Esophagus squamous epithelium (tissue), 5 donors: Measurements from ENCODE around the gene CDH11. TPM values are rescaled to one million over a fixed set of nuclear protein-coding genes. Genes with fewer than 3 reads are reported as not detected.
A peak's percentile ranks its signal among the peaks of the same experiment; 100 is the strongest.

Experiments
- DNase-seq: peaks from one replicate; lab custom pipeline; 2025; lab: John Stamatoyannopoulos, UW
- H3K27ac ChIP-seq, 4 donors: fragments of 200-600 bp; sonication (generic); one replicate each; pipeline ENCODE4 v1.5.1; 2016 to 2019; ENCODE audit warnings: mild to moderate bottlenecking in 1 of 4
- H3K27me3 ChIP-seq, 4 donors: fragments of 200-600 bp; sonication (generic); 1 replicate in 3 of 4; 2 replicates in 1 of 4; pipeline versions ENCODE4 v1.5.1 to v1.6.0; 2017 to 2021; ENCODE audit warnings: antibody characterized with exemption in 1 of 4
- H3K36me3 ChIP-seq, 3 donors: fragments of 200-600 bp; sonication (generic); one replicate each; pipeline ENCODE4 v1.5.1; 2016 to 2019
- H3K4me1 ChIP-seq, 3 donors: fragments of 200-600 bp; sonication (generic); one replicate each; pipeline ENCODE4 v1.5.1; 2017 to 2019
- H3K4me3 ChIP-seq, 4 donors: fragments of 200-600 bp; sonication (generic); 1 replicate in 3 of 4; 2 replicates in 1 of 4; pipeline ENCODE4 v1.5.1; 2016 to 2019; ENCODE audit warnings: mild to moderate bottlenecking in 2 of 4, moderate library complexity in 1 of 4
- H3K9me3 ChIP-seq, 3 donors: fragments of 200-600 bp; sonication (generic); one replicate each; pipeline ENCODE4 v1.5.1; 2016 to 2019
- CTCF ChIP-seq, 6 experiments: fragments of 450-650 bp in 4 of 6; fragments of 200-600 bp in 2 of 6; sonication (generic) in 2 of 6; IDR thresholded peaks; one replicate each; pipeline ENCODE4 v1.5.1; 2016 to 2019; ENCODE audit warnings: antibody characterized with exemption in 6 of 6, mild to moderate bottlenecking in 4 of 6, moderate library complexity in 4 of 6
- POLR2A ChIP-seq, 4 donors: fragments of 450-650 bp; IDR thresholded peaks; one replicate each; pipeline ENCODE4 v1.6.1; 2017; ENCODE audit warnings: antibody characterized with exemption in 4 of 4, mild to moderate bottlenecking in 4 of 4, moderate library complexity in 3 of 4
- WGBS, 2 donors: methylation state at CpG; one replicate each; pipeline ENCODE4 v1.1.5; 2018; 5-methylcytosine and 5-hydroxymethylcytosine counted together
- intact Hi-C: fragments of 100-400 bp; cut with DNase I; formaldehyde crosslinking; loops from one replicate; pipeline ENCODE4 v1.15.0; 2022
- total RNA-seq, 4 donors: library from RNA; depleted of rRNA; stranded (reverse); fragments of >200 nt; gene quantifications; one replicate each; pipeline ENCODE4 v1.1.0, GENCODE V29; 2016
- donor health status: DM: yes; HTN: yes; CAD: no.

CDH11 gene
- total RNA-seq, 4 donors from 2014 or later = 3.4 to 17.5 (median 6.6) TPM

DNA sequence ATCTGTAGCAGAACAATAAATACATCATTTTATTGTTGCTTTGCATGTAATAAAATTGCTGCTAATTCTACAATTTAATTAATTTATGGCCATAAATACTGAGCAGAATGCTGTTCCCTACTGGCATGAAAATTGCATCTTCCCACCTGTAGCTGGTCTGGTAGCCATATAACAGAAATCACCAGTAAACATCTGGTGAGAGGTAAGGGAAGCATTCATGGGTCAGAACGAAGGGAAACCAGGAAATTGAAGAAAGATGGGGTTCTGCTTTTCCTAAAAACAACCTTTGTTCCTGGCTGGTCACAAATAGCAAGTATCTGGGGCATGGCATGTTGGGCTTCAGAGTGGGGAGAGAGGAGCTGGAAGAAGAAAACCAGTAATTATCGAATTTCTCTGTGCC is 128.4 kb downstream of the CDH11 start:
- Histone ChIP-seq H3K27me3 (no peaks in the 10 kb centered on the region), H3K36me3 (peaks cover 0 to 4% (median 0%) of the 10 kb centered on the region in 3 donors), H3K4me3 (no peak overlapping the region), H3K9me3 (no peaks in the 10 kb centered on the region), H3K27ac (no peak overlapping the region), H3K4me1 (no peaks in the 10 kb centered on the region)
- 42 to 44% methylated on average over 2 of the region's 2 CpGs for WGBS, 2 donors
- no peak for TF ChIP-seq CTCF (IDR thresholded peaks at IDR 0.05)
- intact Hi-C loops = no loop called here
- no peak for DNase-seq

- TF ChIP-seq CTCF (IDR thresholded peaks at IDR 0.05) (no peak), POLR2A (IDR thresholded peaks at IDR 0.05) (no peak)
- Histone ChIP-seq H3K4me1 (no peaks in the 10 kb centered on the region), H3K27ac (no peak overlapping the region), H3K36me3 (peaks cover 0 to 10% (median 0%) of the 10 kb centered on the region in 3 donors), H3K27me3 (no peaks in the 10 kb centered on the region), H3K4me3 (no peak overlapping the region), H3K9me3 (no peaks in the 10 kb centered on the region)
- intact Hi-C loops = no loop called here
- DNase-seq = no peak
- WGBS, 2 donors = 60 to 83% methylated on average over 1 of the region's 1 CpG
These were observed 130.9 kb downstream of the CDH11 start for GRCh38 chr16:64991001-64991400.

DNA sequence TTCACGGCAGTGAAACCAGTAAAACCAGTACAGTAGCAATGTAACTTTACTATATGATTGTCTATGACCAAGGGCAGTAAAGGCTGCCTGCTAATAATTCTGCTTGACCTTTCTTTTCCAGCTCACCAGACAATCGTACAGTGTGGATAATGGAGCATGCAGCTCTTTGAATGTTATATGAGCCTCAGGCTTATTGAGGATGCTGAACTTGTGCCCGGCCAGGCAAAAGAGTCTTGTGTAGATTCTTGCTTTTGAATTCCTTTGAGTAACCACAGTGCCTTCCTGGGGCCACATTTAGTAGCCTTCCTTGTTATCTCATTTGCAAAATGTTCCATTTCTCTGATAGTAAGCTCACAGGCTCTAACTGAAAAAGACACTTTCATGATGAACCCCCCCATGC is 131.8 kb downstream of the CDH11 start:
- 60 to 62% methylated on average over 3 of the region's 3 CpGs for WGBS, 2 donors
- H3K27ac ChIP-seq = no peak overlapping the region
- TF ChIP-seq POLR2A (IDR thresholded peaks at IDR 0.05) (no peak), CTCF (IDR thresholded peaks at IDR 0.05) (no peak)
- DNase-seq = no peak
- H3K27me3 ChIP-seq = no peaks in the 10 kb centered on the region
- intact Hi-C loops = no loop called here
- no peaks in the 10 kb centered on the region for H3K9me3 ChIP-seq
- H3K4me1 ChIP-seq = no peaks in the 10 kb centered on the region
- H3K36me3 ChIP-seq = peaks cover 0 to 10% (median 0%) of the 10 kb centered on the region in 3 donors
- H3K4me3 ChIP-seq = no peak overlapping the region

GRCh38 chr16:64989050-64989449 is 132.8 kb downstream of the CDH11 start:
- H3K27me3 ChIP-seq = no peaks in the 10 kb centered on the region
- no peaks in the 10 kb centered on the region for H3K4me1 ChIP-seq
- 69 to 79% methylated on average over 3 of the region's 3 CpGs for WGBS, 2 donors
- intact Hi-C loops = no loop called here
- H3K9me3 ChIP-seq = no peaks in the 10 kb centered on the region
- no peak for DNase-seq
- H3K4me3 ChIP-seq = no peak overlapping the region
- TF ChIP-seq CTCF (IDR thresholded peaks at IDR 0.05) (no peak), POLR2A (IDR thresholded peaks at IDR 0.05) (no peak)
- peaks cover 0 to 10% (median 0%) of the 10 kb centered on the region in 3 donors for H3K36me3 ChIP-seq
- H3K27ac ChIP-seq = no peak overlapping the region

GRCh38 chr16:64983963-64984362 is 137.9 kb downstream of the CDH11 start:
- peaks cover 0 to 6% (median 0%) of the 10 kb centered on the region in 3 donors for H3K36me3 ChIP-seq
- no peak overlapping the region for H3K4me3 ChIP-seq
- no peaks in the 10 kb centered on the region for H3K27me3 ChIP-seq
- no peaks in the 10 kb centered on the region for H3K4me1 ChIP-seq
- intact Hi-C loops = no loop called here
- TF ChIP-seq CTCF (IDR thresholded peaks at IDR 0.05) = peak in 1 of 6 experiments; percentile 13
- no peak for TF ChIP-seq POLR2A (IDR thresholded peaks at IDR 0.05)
- H3K27ac ChIP-seq = no peak overlapping the region
- no peak for DNase-seq
- H3K9me3 ChIP-seq = no peaks in the 10 kb centered on the region
- 25 to 38% methylated on average over 1 of the region's 2 CpGs for WGBS, 2 donors
